Measurements from ENCODE around the gene GFER.

GRCh38 chr16:1999866-2000514 lies 16.0 kb downstream of the GFER start:
- TF ChIP-seq EGR1 (IDR thresholded peaks at IDR 0.05) (no peak), CREB1 (IDR thresholded peaks at IDR 0.05; ENCODE audit: low read depth) (no peak), RAD21 (IDR thresholded peaks at IDR 0.05; ENCODE audit: low read depth) (no peak), REST (IDR thresholded peaks at IDR 0.05; ENCODE audit: low read depth) (no peak), USF1 (IDR thresholded peaks at IDR 0.05) (no peak), MAX (IDR thresholded peaks at IDR 0.05) (no peak), FOXM1 (IDR thresholded peaks at IDR 0.05; ENCODE audit: borderline replicate concordance, low read depth) (no peak), CEBPB (IDR thresholded peaks at IDR 0.05) (no peak), YY1 (IDR thresholded peaks at IDR 0.05; ENCODE audit: low read depth) (no peak)

Data from Ishikawa (cell line).